Panc1 (cell line): ENCODE measurements around the gene KLHL2. TPM values are rescaled to one million over a fixed set of nuclear protein-coding genes. Genes with fewer than 3 reads are reported as not detected.

ENCODE experiments used
- ATAC-seq: fragments of 200-7000 bp; cut with Tn5 transposase; 2 replicates; pipeline ENCODE4 v1.9.1; 2020; ENCODE audit warnings: mild to moderate bottlenecking, moderate library complexity
- BruUV-seq: library from RNA; stranded (reverse); fragments of 400-500 nt; replicated peaks from 2 replicates; lab custom pipeline; 2021; lab: Mats Ljungman, UMichigan
- CTCF ChIA-PET: fragments of 300-600 bp; sonication (Branson Sonifier 250); formaldehyde crosslinking; loops from one replicate; lab custom pipeline; 2022; ENCODE audit warnings: antibody characterized with exemption; lab: Charles Lee
- POLR2A ChIA-PET: fragments of 300-600 bp; sonication (Branson Sonifier 250); formaldehyde crosslinking; loops from one replicate; lab custom pipeline; 2022; ENCODE audit warnings: antibody characterized with exemption; lab: Charles Lee
- DNase-seq: peaks from one replicate; pipeline ENCODE4 v3.0.0-alpha.2; 2010; ENCODE audit warnings: low read depth, low spot score
- H3K27ac ChIP-seq: 2 replicates; pipeline ENCODE4 v1.5.1; 2011; ENCODE audit warnings: mild to moderate bottlenecking, low read length, inconsistent platforms
- H3K27me3 ChIP-seq: fragments of 200-500 bp; sonication (Bioruptor generic); 2 replicates; pipeline ENCODE4 v1.6.0; 2014; ENCODE audit warnings: low read length, inconsistent platforms; ENCODE audit not compliant: control insufficient read depth, insufficient read depth
- H3K36me3 ChIP-seq: fragments of 200-500 bp; sonication (Bioruptor generic); 2 replicates; pipeline ENCODE4 v1.5.1; 2014; ENCODE audit warnings: inconsistent platforms, mild to moderate bottlenecking, low read length, moderate library complexity; ENCODE audit not compliant: control insufficient read depth, insufficient read depth
- H3K4me1 ChIP-seq: 2 replicates; pipeline ENCODE4 v1.5.1; 2011; ENCODE audit warnings: inconsistent platforms, mild to moderate bottlenecking, low read length, moderate library complexity; ENCODE audit not compliant: control insufficient read depth, insufficient read depth
- H3K4me3 ChIP-seq, 2 experiments: 2 replicates each; pipeline ENCODE4 v1.5.1; 2011 to 2012; ENCODE audit warnings: low read depth in 2 of 2, low read length in 2 of 2, mild to moderate bottlenecking in 2 of 2, inconsistent platforms in 1 of 2, moderate library complexity in 1 of 2
- H3K9me3 ChIP-seq: fragments of 200-500 bp; sonication (Bioruptor generic); 2 replicates; pipeline ENCODE4 v1.5.1; 2014; ENCODE audit warnings: low read depth, mild to moderate bottlenecking, inconsistent platforms, low read length, moderate library complexity; ENCODE audit not compliant: control insufficient read depth, insufficient read depth
- CTCF ChIP-seq: fragments of 450-650 bp; IDR thresholded peaks from 2 replicates; pipeline ENCODE4 v1.5.1; 2017; ENCODE audit warnings: mild to moderate bottlenecking
- POLR2AphosphoS5 ChIP-seq: IDR thresholded peaks from 2 replicates; pipeline ENCODE4 v1.6.1; 2012; ENCODE audit warnings: mild to moderate bottlenecking, low read depth, low read length, moderate library complexity
- REST ChIP-seq, 2 experiments: IDR thresholded peaks; 2 replicates each; pipeline ENCODE4 v1.6.1; 2011 to 2012; ENCODE audit warnings: low read depth in 2 of 2, control low read depth in 1 of 2, low read length in 1 of 2, mild to moderate bottlenecking in 1 of 2, moderate library complexity in 1 of 2; ENCODE audit not compliant: insufficient read depth in 1 of 2
- SIN3A ChIP-seq: IDR thresholded peaks from 2 replicates; pipeline ENCODE4 v1.6.1; 2012; ENCODE audit warnings: low read depth, mild to moderate bottlenecking, low read length, moderate library complexity, borderline replicate concordance; ENCODE audit not compliant: insufficient read depth
- TCF7L2 ChIP-seq: IDR thresholded peaks from 2 replicates; pipeline ENCODE4 v1.6.1; 2011; ENCODE audit warnings: mild to moderate bottlenecking, low read depth, low read length, inconsistent platforms
- in situ Hi-C: cut with HindIII; loops from 2 replicates; pipeline ENCODE4 v1.10.0; 2016; ENCODE audit warnings: low sequenced_read_pairs, low pct_unique_long_range_greater_than_20kb
- intact Hi-C: fragments of 100-400 bp; cut with micrococcal nuclease; formaldehyde crosslinking; loops from one replicate; pipeline ENCODE4 v1.10.0; 2022; ENCODE audit not compliant: unreplicated experiment
- total RNA-seq: library from RNA; stranded (reverse); gene quantifications from one replicate; pipeline ENCODE4 v1.2.1, GENCODE V29; 2021; ENCODE audit not compliant: unreplicated experiment

KLHL2 gene
- total RNA-seq, 1 experiment from 2014 or later = 17.4 TPM

DNA sequence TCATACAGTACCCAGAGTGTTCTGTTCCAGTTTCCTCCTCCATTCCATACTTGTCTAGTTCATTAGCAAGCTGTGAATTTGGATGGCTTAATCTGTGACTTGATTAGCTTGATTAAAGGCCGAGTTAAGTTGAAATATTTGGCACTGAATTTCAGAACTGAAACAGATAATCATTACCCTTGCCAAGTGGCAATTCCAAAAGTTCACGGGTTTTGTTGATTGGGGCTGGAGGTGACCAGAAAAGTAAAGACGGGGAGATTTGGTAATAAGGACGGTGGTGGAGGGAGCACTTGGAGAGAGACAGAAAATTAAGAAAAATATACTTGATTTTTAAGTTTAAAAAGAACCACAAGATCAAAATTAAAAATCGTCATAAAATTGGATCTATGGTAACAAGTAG is 21.9 kb upstream of the KLHL2 start:
- no peak for ATAC-seq
- DNase-seq = no peak
- H3K27me3 ChIP-seq = no peaks in the 10 kb centered on the region
- in situ Hi-C loops = no loop called here
- no peak overlapping the region for H3K27ac ChIP-seq
- ChIA-PET CTCF (no interaction called here), POLR2A (no interaction called here)
- no peak overlapping the region for H3K4me3 ChIP-seq
- H3K4me1 ChIP-seq = no peaks in the 10 kb centered on the region
- BruUV-seq = no TSS peak
- TF ChIP-seq CTCF (no peak), REST (IDR thresholded peaks at IDR 0.05; ENCODE audit: insufficient read depth in 1 of 2, low read depth in 2 of 2, low read length in 1 of 2) (no peak), SIN3A (no peak), POLR2AphosphoS5 (no peak), TCF7L2 (no peak)
- no peaks in the 10 kb centered on the region for H3K9me3 ChIP-seq
- intact Hi-C loops = no loop called here
- H3K36me3 ChIP-seq = no peaks in the 10 kb centered on the region

DNA sequence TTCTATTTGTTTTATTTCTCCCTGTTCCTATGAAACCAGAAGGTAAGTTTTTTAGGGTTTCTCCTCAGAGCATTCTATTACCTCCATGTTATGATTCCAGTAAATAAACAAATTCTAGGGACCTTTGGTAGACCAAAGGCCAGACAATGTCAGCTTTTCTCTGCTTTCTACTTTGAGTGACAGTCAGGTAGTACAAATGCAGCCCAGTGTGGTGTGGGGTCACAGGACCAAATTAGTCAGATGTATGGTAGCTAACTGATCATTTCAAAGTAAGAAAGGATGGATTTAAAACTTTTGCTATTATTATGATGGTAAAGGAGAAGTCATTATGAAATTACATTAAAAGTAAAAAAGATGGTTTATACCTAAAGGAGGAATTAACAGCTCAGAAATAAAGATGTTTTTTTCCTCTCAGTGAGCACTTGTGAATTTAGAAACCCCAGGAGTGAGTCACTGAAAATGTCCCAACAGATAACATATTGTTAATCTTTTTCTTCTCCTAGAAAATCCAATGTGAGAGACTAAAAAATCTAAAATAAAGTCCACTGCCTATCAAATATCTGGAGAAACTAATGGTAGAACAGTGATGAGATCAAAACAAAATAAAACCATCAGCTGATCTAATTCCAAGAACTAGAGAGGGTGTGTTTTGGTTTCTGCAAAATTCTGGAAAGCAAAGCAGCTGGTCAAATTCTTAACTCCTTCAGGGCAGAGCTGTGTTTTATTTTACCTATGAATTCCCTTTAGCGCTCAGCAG is 16.6 kb upstream of the KLHL2 start:
- ChIA-PET CTCF (no interaction called here), POLR2A (no interaction called here)
- Histone ChIP-seq H3K4me3 (no peak overlapping the region), H3K36me3 (no peaks in the 10 kb centered on the region), H3K27me3 (no peaks in the 10 kb centered on the region), H3K27ac (no peak overlapping the region), H3K4me1 (no peaks in the 10 kb centered on the region), H3K9me3 (no peaks in the 10 kb centered on the region)
- ATAC-seq (no peak), DNase-seq (no peak)
- TF ChIP-seq SIN3A (no peak), TCF7L2 (no peak), POLR2AphosphoS5 (no peak), REST (IDR thresholded peaks at IDR 0.05; ENCODE audit: insufficient read depth in 1 of 2, low read depth in 2 of 2, low read length in 1 of 2) (no peak), CTCF (no peak)
- intact Hi-C loops (no loop called here), in situ Hi-C loops (no loop called here)
- no TSS peak for BruUV-seq
